SIG-M5 (cell line): ENCODE results near the gene AP4E1.
A peak's percentile ranks its signal among the peaks of the same experiment; 100 is the strongest.
"Not testable (repeated sequence)": the region's sequence is repeated elsewhere in the genome, so short reads cannot be mapped to it uniquely, and the experiment has no call there.

ENCODE experiments used
- DNase-seq: peaks from one replicate; lab custom pipeline; 2025; lab: John Stamatoyannopoulos, UW

The AP4E1 gene

GRCh38 chr15:50908209-50909009 lies at the start of gene AP4E1:
TSS of gene AP4E1 (plus strand) at chr15:50908683. CDS start at chr15:50908779, 96 bp downstream.
- DNase-seq, result peak; percentile 67

DNA sequence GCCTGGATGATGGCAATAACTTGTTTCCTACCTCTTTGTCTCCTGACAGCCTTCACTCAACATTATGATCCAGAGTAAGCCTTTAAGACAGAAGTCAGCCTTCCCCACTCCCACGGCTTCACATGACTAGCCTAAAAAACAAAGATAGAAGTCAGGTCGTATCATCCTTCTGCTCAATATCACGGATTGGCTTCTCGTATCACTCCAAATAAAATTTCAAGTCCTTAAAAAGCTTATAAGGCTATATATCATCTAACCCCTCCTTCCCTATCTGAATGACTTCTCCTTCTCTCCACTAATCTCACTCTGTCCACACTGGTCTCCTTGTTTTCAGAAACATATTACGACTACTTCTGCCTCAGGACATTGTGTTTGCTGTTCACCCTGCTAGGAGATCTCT lies 47.7 kb upstream of the AP4E1 start:
- no peak for DNase-seq

DNA sequence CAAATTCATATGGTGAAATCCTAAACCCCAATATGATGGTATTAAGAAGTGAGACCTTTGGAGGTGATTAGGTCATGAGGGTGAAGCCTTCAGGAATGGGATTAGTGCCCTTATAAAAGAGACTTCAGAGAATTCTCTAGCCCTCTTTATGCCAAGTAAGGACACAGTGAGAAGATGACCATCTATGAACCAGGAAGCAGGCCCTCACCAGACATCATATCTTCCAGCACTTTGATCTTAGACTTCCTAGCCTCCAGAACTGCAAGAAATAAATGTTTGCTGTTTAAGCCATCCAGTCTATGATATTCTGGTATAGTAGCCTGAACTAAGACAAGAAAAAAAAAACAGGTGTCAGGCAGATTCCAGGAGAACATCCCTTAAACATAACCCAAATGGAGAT lies 45.9 kb upstream of the AP4E1 start:
- no peak for DNase-seq

- no peak for DNase-seq
These were observed 43.6 kb upstream of the AP4E1 start for GRCh38 chr15:50864873-50865272.

- no peak for DNase-seq
These were observed 42.7 kb upstream of the AP4E1 start for GRCh38 chr15:50865515-50866353.

DNA sequence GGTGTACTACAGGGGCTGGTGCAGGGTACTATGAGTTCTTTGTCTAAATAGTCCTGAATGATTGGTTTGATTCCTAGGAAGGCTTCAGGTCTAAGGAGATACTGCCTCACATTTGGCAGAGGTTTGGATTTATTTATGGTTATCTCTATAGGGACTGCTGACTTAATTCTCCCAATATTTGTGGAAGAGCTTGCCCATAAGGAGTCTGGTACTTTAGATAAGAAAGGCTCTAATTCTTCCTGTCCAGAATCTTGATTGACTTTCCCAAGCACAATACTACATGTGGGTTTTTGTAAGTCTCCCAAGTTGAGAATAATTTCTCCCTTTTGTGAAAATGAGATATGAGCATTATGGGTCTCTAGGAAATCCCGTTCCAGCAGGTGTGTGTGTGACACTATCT lies 36.7 kb upstream of the AP4E1 start:
- no peak for DNase-seq

DNA sequence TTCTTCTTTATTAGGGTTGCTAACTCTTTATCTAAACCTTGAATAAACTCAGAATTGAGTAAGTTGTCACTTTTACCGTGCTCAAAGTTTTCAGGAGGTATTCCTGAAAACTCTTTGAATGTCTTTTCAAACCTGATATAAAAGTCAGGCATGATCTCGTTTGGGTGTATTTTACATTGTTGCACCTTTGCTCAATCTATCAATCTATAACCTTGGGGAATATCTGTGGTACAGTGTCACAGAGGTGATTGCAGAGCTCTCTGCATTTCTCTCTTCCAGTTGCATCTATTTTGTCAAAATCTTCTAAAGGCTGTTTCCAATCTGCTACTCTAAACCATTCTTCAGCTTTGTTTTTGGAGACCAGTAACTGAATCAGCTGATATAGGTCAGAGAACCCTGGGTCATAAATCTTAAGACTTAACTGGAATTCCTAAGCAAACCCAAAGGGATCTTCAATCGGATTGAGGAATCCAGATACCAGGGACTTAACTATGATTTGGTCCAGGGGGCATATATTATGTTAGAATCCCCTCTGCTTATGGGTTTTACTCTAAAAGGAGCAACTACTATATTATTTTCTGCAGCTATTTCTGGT lies 35.6 kb upstream of the AP4E1 start:
- no peak for DNase-seq

DNA sequence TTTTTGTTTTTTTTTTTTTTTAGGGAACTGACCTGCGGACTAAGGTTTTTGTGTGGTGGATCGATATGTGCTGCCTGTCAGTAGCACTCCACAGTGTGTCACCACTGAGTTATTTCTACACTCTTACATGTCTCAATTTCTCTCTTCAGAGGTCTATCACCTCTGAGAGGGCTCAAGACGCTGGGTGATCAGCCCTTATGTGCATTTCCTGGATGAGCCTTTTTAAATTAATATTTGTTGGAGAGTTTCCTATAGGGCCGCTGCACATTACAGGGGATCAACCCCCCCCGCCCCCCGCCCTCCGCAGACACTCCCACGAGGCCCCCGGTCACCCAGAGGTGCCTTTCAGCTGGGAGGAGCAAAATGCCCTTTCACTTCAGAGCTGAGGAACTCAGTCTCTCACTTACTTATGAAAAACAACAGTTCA lies 34.5 kb upstream of the AP4E1 start:
- DNase-seq, result peak; percentile 20

- not testable (repeated sequence) for DNase-seq
These were observed 33.2 kb upstream of the AP4E1 start for GRCh38 chr15:50875238-50875637.

- no peak for DNase-seq
These were observed 32.1 kb upstream of the AP4E1 start for GRCh38 chr15:50876260-50876988.

DNA sequence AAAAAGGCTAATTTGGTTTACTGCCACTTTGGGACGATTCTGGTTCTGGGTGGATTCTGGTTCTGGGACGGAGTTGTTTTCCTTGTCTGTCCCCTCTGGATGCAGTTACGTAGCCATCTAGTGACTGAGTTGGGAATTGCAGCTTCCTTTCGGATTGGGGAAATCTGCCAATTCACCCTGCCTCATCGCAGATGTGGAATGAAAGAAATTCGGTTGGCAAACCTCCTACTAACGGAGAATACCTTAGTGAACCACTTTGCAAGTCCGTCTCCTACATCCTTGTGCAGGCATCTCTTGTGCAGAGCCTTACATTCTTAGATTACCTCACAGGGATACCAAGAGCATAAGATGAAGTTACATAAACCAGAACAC lies 31.5 kb upstream of the AP4E1 start:
- DNase-seq, result no peak

GRCh38 chr15:50879016-50879617 lies 29.4 kb upstream of the AP4E1 start:
- DNase-seq, result no peak

- no peak for DNase-seq
These were observed 28.3 kb upstream of the AP4E1 start for GRCh38 chr15:50880206-50880605.

DNA sequence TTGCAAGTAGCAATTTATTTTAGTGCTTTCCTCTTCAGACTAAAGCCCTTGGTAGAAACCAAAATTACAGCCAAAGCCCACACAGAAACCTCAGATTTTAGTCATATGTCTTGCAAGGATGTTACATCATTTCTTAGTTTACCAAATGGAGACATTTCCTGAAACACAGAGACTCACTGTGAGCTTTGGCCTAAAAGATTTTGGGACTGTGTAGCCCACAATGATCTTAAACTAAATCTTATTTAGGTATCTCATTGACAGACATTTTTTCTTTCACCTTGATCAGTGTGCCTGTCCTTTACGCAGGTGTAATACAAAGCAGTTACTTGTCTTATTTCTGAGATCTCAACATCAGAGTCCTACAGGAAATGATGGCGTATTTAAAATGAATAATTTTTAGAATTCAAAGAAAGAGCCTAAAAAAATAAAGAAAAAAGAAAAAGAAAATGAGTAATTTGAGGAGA lies 27.8 kb upstream of the AP4E1 start:
- no peak for DNase-seq

DNA sequence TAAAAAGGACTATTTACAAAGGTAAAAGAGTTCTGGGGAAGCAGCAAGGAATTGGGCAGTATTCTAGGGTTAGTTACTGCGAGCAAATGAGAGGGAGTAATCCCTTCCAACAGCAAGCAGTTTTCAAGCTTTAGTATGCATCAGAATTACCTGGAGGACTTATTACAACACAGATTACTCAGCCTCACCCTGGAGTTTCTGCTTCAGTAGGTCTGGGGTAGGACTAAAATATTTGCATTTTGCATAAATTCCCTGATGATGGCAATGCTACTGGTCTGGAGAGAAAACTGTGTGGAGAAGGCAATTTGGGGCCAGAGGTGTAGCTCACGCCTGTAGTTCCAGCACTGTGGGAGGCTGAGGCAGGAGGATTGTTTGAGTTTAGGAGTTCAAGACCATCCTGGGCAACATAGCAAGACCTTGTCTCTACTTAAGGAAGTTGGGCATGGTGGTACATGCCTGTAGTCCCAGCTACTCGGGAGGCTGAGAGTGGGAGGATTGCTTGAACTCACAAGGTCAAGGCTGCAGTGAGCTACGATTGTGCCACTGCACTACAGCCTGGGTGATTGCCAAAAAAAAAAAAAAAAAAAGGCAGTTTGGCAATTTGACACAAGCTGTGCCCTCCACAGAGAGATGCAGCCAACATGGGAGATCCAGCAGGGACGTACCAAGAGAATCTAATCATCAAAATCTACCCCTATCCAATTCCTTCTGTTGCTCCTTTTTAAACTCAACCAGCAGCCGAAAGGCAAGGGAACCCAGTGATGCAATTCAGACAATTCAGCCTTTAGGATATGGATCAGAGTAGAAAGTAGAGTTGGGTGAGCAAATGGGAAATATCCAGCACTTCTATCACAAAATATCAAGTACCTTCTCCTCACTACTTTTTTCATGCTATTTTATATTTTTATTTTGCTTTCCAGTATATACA lies 27.1 kb upstream of the AP4E1 start:
- DNase-seq, result no peak

GRCh38 chr15:50883903-50884302 lies 24.6 kb upstream of the AP4E1 start:
- no peak for DNase-seq

DNA sequence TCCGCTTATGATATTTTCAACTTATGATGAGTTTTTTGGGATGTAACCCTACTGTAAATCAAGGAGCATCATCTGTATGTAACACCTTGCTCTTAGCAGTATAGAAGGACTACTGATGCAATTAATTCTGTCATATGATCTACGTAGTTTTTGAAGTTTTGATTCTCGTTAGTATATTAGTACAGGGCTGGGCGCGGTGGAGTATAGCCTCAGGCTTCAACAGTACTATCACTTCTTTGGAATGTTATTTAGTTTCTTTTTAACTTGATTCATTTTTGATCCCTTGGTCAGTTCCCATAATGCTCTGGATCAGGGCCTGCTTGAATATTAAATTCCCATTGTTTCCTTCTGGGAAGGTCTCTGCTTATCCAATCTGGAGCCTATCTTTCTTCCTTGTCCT lies 23.9 kb upstream of the AP4E1 start:
- DNase-seq, result no peak

DNA sequence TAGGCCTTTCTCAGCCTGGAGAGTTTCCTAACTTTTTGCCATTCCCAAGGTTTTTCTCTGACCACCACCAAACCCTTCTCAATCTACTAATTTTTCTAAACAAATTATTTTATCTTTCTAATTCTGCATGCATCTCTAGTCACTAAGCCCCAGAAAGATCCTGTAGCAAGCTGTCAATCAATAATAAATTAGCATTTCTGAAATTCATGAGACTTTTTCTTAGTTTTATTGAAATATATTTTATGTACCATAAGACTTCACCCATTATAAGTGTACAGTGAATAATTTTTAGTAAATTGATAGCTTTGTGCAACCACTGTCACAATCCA lies 22.4 kb upstream of the AP4E1 start:
- DNase-seq, result no peak

GRCh38 chr15:50886611-50887345 lies 21.7 kb upstream of the AP4E1 start:
- DNase-seq, result no peak

DNA sequence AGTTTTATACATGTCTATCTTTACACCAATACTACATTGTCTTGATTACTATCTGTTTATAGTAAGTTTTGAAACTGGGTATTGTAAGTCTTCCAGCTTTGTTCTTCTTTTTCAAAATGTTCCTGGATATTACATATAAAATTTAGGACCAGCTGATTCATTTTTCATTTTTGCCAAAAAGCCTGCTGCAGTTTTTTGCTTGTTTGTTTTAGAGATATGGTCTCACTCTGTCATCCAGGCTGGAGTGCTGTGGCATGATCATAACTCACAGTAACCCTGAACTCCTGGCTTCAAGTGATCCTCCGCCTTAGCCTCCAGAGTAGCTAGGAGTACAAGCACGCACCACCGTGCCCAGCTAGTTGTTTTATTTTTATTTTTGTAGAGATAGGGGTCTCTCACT lies 20.4 kb upstream of the AP4E1 start:
- no peak for DNase-seq
